HG03060 (cell line): ENCODE measurements around the gene MCM9.
A peak's percentile ranks its signal among the peaks of the same experiment; 100 is the strongest.

ENCODE experiments used
- ATAC-seq: cut with Tn5 transposase; IDR thresholded peaks from one replicate; pipeline ENCODE4 v1.9.1; 2021; ENCODE audit warnings: low read depth, moderate number of reproducible peaks; ENCODE audit not compliant: unreplicated experiment

The MCM9 gene

GRCh38 chr6:118894425-118895260 lies 40.3 kb downstream of the MCM9 start:
- peak; percentile 15 for ATAC-seq

- ATAC-seq = peak; percentile 67
These were observed 41.0 kb downstream of the MCM9 start, which contains the start of gene ASF1A for GRCh38 chr6:118893807-118894424. ASF1A (plus strand) TSS chr6:118894152; CDS start chr6:118894414, 262 bp downstream.

- ATAC-seq = peak; percentile 1
These were observed 41.7 kb downstream of the MCM9 start for GRCh38 chr6:118893064-118893806.

GRCh38 chr6:118892355-118892991 lies 42.5 kb downstream of the MCM9 start:
- ATAC-seq = no peak

GRCh38 chr6:118890997-118891790 lies 43.8 kb downstream of the MCM9 start:
- ATAC-seq = no peak

- no peak for ATAC-seq
These were observed 45.8 kb downstream of the MCM9 start for GRCh38 chr6:118889163-118889562.

GRCh38 chr6:118886641-118887040 lies 48.3 kb downstream of the MCM9 start:
- ATAC-seq = no peak

GRCh38 chr6:118882314-118882905 lies 52.5 kb downstream of the MCM9 start:
- ATAC-seq = no peak

GRCh38 chr6:118881440-118882313 lies 53.3 kb downstream of the MCM9 start:
- ATAC-seq = peak; percentile 64

GRCh38 chr6:118877806-118878205 lies 57.2 kb downstream of the MCM9 start:
- ATAC-seq = no peak

GRCh38 chr6:118876814-118877213 lies 58.1 kb downstream of the MCM9 start:
- ATAC-seq = no peak

- no peak for ATAC-seq
These were observed 58.8 kb downstream of the MCM9 start for GRCh38 chr6:118876198-118876597.

- ATAC-seq = no peak
These were observed 59.3 kb downstream of the MCM9 start for GRCh38 chr6:118875672-118876071.

GRCh38 chr6:118873239-118873638 lies 61.7 kb downstream of the MCM9 start:
- ATAC-seq = no peak

- ATAC-seq = no peak
These were observed 62.2 kb downstream of the MCM9 start for GRCh38 chr6:118872726-118873125.

- no peak for ATAC-seq
These were observed 62.6 kb downstream of the MCM9 start for GRCh38 chr6:118872318-118872717.

GRCh38 chr6:118871331-118871730 lies 63.6 kb downstream of the MCM9 start:
- no peak for ATAC-seq

- ATAC-seq = no peak
These were observed 64.9 kb downstream of the MCM9 start for GRCh38 chr6:118869894-118870589.
